CD4-positive, alpha-beta T cell treated with Interleukin-1 beta for 1 hour (primary cell): ENCODE data around the gene HOXD8.

Experiments
- DNase-seq, 2 donors: peaks; one replicate each; pipeline ENCODE4 v3.0.0-alpha.2; 2020 to 2022

Gene HOXD8

GRCh38 chr2:176160986-176161824 is 31.7 kb downstream of the HOXD8 start:
- DNase-seq: no peak

GRCh38 chr2:176161825-176162626 is 32.5 kb downstream of the HOXD8 start:
- no peak for DNase-seq

GRCh38 chr2:176162911-176163671 is 33.6 kb downstream of the HOXD8 start:
- DNase-seq: no peak

- no peak for DNase-seq
Observed at GRCh38 chr2:176163672-176164056, 34.2 kb downstream of the HOXD8 start.

- no peak for DNase-seq
Observed at GRCh38 chr2:176164201-176164600, 34.7 kb downstream of the HOXD8 start.

- no peak for DNase-seq
Observed at GRCh38 chr2:176164611-176165369, 35.3 kb downstream of the HOXD8 start.

GRCh38 chr2:176165370-176166050 is 36.0 kb downstream of the HOXD8 start:
- no peak for DNase-seq

GRCh38 chr2:176166272-176166671 is 36.8 kb downstream of the HOXD8 start:
- DNase-seq: no peak

GRCh38 chr2:176167398-176167797 is 37.9 kb downstream of the HOXD8 start:
- no peak for DNase-seq

- no peak for DNase-seq
Observed at GRCh38 chr2:176169181-176169580, 39.7 kb downstream of the HOXD8 start.

GRCh38 chr2:176169711-176170110 is 40.2 kb downstream of the HOXD8 start:
- no peak for DNase-seq

- no peak for DNase-seq
Observed at GRCh38 chr2:176170602-176171305, 41.2 kb downstream of the HOXD8 start.

- DNase-seq: no peak
Observed at GRCh38 chr2:176171351-176172006, 42.0 kb downstream of the HOXD8 start.

GRCh38 chr2:176172007-176172894 is 42.7 kb downstream of the HOXD8 start:
- DNase-seq: no peak

GRCh38 chr2:176172895-176173566 is 43.5 kb downstream of the HOXD8 start:
- no peak for DNase-seq

- no peak for DNase-seq
Observed at GRCh38 chr2:176173567-176174381, 44.3 kb downstream of the HOXD8 start.

GRCh38 chr2:176174382-176174823 is 44.9 kb downstream of the HOXD8 start:
- DNase-seq: no peak
